NCI-H128 (cell line): Measurements from ENCODE around the gene TBCK.
"Not testable (repeated sequence)": the region's sequence is repeated elsewhere in the genome, so short reads cannot be mapped to it uniquely, and the experiment has no call there.

Experiments used
- DNase-seq: peaks from one replicate; lab custom pipeline; 2025; ENCODE audit not compliant: unreplicated experiment; lab: John Stamatoyannopoulos, UW

TBCK gene

GRCh38 chr4:106132045-106132444 is 184.0 kb downstream of the TBCK start:
- DNase-seq = no peak

DNA sequence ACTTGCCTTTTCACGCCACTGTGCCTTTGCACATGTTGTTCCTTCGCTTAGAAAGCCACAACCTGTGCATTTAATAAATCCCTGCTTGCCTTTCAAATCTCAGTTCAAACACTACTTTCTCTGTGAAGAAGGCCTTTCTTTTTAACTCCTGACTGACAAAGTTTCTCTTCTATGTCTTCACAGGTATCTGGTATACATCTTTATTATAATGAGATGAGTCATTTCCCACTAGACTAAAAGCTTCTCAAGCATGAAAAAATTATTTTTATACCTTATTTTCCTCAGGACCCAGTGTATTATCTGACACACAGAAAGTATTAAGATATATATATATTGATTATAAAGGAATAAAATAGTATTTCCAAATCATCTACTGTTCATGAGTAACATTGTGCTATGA is 189.9 kb downstream of the TBCK start:
- DNase-seq = no peak

DNA sequence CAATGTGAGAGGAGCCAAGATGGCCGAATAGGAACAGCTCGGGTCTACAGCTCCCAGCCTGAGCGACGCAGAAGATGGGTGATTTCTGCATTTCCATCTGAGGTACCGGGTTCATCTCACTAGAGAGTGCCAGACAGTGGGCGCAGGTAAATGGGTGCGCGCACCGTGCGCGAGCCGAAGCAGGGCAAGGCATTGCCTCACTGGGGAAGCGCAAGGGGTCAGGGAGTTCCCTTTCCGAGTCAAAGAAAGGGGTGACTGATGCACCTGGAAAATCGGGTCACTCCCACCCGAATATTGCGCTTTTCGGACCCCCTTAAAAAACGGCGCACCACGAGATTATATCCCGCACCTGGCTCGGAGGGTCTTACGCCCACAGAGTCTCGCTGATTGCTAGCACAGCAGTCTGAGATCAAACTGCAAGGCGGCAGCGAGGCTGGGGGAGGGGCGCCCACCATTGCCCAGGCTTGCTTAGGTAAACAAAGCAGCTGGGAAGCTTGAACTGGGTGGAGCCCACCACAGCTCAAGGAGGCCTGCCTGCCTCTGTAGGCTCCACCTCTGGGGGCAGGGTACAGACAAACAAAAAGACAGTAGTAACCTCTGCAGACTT is 196.0 kb downstream of the TBCK start:
- not testable (repeated sequence) for DNase-seq

- DNase-seq = no peak
Measured at GRCh38 chr4:106116025-106116424, 200.0 kb downstream of the TBCK start.

DNA sequence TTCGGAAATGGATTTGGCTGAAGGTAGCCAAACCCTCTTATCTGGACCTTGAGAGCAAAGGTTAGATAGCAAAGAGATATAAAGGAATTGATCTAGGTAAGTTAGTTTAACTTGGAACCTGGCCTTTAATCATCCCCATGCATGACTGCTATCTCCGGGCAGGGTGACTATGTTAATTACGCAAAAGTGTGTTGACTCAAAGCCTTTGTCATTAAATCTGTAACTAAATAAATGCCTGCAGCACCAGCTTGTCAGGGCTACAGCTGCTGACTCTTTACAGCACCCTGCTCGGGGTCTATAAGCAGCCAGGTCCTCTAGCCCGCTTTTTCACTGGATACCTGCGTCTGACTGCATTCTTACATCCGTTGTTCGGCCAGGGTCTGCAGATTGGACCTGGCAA is 201.7 kb downstream of the TBCK start:
- DNase-seq = no peak

DNA sequence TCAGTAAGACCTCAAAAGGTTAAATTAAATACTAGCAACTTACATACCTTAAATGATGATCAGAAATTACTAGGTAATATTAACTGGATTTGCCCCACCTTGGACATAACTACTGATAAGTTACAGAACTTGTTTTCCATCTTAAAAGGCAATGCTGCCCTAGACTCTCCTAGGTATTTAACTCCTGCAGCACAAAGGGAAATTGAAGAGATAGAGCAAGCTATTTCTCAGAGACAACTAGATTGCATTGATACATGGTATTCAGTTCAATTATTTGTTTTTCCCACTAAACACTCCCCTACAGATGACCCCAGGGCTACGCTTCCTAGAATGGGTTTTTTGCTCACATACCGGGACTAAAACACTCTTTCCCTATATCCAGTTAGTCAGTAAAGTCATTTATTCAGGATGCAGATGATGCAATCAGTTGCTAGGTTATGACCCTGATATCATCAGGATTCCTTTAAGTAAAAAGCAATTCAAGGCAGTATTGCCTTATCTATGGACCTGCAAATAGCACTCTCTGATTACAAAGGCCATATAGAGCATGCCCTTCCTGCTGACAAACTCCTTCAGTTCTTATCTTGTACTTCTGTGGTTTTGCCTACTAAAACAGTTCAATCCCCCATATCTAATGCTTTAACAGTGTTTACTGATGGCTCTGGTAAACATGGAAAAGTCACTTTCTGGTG is 204.1 kb downstream of the TBCK start:
- not testable (repeated sequence) for DNase-seq

DNA sequence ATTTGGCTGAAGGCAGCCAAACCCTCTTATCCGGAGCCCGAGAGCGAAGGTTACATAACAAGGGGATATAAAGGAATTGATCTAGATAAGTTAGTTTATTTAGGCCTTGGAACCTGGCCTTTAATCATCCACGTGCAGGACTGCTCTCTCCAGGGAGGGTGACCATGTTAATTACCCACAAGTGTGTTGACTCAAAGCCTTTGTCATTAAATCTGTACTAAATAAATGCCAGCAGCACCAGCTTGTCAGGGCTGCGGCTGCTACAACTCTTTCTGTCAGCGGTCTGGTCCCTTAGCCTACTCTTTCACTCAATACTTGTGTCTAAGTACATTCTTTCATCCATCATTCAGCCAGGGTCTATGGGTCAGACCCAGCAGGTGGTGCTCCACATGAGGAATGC is 206.1 kb downstream of the TBCK start:
- DNase-seq = no peak

- no peak for DNase-seq
Measured at GRCh38 chr4:106105697-106106096, 210.3 kb downstream of the TBCK start.

- no peak for DNase-seq
Measured at GRCh38 chr4:106104276-106104675, 211.7 kb downstream of the TBCK start.

DNA sequence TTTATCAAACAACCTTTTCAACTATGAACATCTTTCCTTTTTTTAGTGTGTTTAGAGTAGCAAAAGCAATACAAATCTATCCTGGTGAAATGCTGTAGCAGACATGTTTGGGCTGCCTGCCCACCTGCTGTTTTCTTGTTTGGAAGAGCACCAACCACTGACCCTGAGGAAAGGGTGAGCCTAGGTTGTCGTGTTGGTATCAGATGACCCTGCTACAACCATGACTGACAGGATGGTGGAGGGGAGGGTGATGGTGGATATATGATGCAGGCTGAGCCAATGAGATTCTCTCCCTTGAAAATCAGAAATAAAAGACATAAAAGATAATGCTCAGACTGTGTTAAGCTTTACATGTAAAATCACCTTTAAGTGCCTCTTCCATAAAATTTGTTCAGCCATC is 219.6 kb downstream of the TBCK start:
- DNase-seq = no peak

DNA sequence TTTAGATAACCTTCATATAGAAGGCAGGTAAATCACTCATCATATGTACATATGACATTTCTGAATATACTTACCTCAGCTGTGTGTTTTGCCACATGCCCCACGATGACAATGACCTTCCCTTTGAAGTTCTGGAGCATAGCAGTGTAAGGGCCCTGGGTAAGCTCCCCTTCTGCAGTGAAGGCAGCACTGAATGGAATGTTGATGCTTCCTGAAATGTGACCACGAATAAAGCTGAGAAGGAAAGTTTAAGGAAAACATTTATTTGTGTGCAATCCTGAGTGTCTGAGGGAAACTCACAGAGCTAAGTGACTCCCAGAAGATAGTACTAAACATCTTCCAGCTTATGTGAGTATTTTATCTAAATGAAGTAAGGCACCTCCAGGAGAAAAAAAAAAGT is 220.6 kb downstream of the TBCK start:
- DNase-seq = no peak

DNA sequence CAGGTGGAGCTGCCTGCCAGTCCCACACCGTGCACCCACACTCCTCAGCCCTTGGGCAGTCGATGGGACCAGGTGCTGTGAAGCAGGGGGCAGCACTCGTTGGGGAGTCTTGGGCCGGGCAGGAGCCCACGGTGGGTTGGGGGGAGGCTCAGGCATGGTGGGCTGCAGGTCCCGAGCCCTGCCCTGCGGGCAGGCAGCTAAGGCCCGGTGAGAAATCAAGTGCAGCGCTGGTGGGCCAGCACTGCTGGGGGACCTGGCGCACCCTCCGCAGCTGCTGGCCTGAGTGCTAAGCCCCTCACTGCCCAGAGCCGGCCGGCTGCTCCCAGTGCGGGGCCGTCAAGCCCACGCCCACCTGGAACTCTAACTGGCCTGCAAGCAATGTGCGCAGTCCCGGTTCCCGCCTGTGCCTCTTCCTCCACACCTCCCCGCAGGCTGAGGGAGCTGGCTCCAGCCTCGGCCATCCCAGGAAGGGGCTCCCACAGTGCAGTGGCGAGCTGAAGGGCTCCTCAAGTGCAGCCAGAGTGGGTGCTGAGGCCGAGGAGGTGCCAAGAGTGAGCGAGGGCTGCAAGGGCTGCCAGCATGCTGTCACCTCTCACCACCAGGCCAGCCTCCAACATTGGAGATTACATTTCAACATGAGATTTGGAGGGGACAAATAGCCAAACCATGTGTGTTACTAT is 223.5 kb downstream of the TBCK start:
- DNase-seq = no peak

DNA sequence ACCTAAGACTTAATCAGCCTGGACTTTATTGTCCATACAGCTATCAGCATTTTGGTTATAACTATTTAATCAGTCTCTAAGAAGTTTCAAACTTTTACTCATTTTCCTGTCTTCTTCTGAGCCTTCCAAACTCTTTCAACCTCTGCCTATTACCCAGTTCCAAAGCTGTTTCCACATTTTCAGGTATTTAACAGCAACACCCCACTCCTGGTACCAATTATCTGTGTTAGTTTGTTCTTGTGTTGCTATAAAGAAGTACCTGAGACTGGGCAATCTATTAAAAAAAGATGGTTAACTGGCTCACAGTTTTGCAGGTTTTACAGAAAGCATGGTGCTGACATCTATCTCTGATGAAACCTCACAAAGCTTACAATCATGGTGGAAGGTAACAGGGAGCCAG is 225.2 kb downstream of the TBCK start:
- no peak for DNase-seq

DNA sequence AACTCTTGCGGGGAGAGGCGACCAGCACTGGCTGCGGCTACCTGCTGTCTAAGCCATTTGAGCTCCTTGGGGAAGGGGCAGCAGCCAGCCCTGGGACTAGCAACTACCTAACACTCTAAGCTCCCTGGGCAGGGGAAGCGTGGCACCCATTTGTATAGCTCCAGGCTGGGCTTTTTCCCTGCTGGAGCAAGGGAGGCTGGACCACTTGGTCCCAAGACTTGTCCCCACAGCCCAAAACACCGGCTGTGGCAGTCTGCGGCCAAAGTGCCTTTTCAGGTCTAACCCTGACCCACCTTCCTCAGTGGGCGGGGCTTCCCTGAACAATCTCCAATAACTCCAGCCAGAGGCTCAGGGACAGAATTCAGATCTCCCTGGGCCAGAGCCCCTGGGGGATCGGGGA is 232.9 kb downstream of the TBCK start:
- no peak for DNase-seq

- no peak for DNase-seq
Measured at GRCh38 chr4:106080376-106080775, 235.6 kb downstream of the TBCK start.

GRCh38 chr4:106079616-106080015 is 236.4 kb downstream of the TBCK start:
- DNase-seq = no peak

GRCh38 chr4:106065018-106065417 is 251.0 kb downstream of the TBCK start:
- no peak for DNase-seq

- DNase-seq = no peak
Measured at GRCh38 chr4:106063009-106063408, 253.0 kb downstream of the TBCK start.

DNA sequence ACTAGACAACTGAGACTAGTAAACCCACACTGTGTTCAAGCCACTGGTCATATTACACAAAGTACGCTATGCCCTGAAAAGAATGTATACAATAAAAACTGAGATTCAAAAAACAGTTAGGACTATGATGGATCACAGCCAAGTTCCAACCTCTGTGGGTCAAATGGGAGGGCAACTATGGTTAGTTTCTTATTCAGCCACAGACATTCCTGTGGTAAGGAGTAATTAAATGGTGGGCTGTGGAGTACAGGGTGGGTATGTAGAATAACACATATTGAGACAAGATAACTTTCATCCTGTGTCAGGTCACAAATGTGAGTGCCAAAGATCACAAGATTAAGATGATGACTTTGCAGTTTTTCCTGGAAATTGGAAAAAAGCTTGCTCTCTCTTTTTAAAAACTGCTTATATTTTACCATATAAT is 253.5 kb downstream of the TBCK start:
- no peak for DNase-seq

- no peak for DNase-seq
Measured at GRCh38 chr4:106058921-106059320, 257.1 kb downstream of the TBCK start.

GRCh38 chr4:106056914-106057313 is 259.1 kb downstream of the TBCK start:
- DNase-seq = no peak

DNA sequence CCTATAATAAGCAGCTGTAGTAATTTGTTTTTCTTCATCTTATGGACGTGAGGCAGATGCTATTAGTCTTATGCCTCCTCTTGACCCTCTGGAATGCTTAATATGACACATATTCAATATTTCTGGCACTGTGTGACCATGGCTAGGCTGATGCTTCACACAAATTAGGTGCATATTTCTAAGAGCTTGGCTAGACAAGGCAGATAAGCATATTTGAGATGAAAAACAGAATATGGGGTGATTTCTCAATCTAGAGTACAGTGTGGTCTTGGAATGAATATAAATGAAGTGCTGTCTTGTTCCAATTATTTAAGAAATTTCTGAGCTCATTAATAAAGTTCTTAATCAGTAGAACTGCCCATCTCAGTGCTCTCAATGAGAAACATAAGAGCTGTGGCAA is 264.5 kb downstream of the TBCK start:
- no peak for DNase-seq
